GM19455 (cell line): ENCODE data around the gene LZTR1.

Source experiments
- ATAC-seq: cut with Tn5 transposase; IDR thresholded peaks from one replicate; pipeline ENCODE4 v1.9.1; 2021; ENCODE audit not compliant: unreplicated experiment

Gene LZTR1

DNA sequence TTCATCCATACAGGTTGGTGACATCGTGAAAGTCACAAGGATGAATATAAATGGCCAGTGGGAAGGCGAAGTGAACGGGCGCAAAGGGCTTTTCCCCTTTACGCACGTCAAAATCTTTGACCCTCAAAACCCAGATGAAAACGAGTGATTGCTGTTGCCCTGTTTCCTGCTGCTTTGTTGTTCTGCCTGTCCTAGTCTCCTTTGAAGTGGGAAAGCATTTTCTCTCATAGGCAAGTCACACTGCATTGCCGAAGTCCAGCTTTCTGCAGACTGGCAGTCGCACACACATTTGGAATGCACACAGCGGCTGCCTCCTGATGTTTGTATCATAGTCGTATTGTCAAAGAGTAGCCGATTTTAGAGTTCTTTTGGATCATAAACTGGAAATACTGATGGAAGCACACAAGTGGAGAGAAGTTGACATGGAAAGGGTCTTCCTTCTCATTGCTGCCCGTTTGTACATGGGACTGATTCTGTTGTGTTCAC is 32.4 kb upstream of the LZTR1 start:
- no peak for ATAC-seq

DNA sequence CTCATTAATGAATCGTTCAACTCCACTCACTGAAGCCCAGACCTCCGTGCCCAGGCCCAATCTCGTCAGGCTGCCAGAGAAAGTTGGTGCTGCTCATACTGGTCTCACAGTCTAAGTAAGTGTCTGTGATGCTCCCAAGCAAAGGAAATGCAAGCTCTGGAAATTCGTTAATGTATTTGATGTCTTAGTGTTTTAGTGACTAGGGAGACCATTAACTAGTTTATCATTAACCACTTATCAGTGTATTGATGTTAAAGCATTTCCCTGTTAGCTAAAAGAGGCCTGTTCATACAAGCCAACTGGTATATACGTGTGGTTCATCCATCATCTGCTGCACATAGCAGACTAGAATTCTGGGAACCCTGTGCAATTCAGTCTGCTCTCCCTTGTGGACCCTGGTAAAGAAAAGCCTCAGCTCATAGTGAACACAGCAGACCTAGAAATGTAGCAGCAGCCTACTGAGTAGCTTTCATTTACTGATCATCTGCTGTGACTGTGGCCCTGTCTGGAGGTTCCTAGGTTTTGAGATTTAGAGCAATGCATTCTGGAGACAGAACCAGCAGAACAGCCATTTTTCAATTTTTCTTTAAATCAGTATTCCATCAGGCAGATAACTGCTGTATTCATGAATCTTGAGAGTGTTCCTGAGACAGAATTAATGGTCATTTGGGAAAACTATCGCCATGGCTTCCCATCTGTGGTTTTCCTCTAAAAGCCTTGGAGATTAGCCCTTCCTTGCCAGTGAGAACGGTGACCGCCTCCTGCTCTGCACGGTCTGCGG is 30.8 kb upstream of the LZTR1 start:
- ATAC-seq, result no peak

DNA sequence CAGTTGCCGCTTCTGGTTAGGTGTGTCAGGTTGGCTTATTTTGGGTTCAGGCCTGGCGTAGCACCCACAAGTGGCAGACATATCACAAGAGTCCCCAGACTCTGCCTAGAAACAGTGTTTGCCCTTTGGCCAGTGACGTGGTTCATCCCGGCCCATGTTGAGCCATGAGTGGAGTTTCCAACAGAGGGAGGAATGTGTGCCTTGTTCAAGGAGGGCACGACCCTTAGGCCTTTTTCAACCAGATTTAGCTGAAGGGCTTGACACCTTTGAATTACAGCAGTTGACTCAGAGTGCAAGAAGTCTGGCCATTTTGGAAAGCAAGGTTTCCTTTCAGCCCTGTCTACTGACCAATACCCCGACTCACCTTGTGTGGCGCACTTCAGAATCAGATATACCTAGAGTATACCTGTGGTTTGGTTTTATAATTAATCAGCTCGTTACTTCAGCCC is 30.1 kb upstream of the LZTR1 start:
- no peak for ATAC-seq

DNA sequence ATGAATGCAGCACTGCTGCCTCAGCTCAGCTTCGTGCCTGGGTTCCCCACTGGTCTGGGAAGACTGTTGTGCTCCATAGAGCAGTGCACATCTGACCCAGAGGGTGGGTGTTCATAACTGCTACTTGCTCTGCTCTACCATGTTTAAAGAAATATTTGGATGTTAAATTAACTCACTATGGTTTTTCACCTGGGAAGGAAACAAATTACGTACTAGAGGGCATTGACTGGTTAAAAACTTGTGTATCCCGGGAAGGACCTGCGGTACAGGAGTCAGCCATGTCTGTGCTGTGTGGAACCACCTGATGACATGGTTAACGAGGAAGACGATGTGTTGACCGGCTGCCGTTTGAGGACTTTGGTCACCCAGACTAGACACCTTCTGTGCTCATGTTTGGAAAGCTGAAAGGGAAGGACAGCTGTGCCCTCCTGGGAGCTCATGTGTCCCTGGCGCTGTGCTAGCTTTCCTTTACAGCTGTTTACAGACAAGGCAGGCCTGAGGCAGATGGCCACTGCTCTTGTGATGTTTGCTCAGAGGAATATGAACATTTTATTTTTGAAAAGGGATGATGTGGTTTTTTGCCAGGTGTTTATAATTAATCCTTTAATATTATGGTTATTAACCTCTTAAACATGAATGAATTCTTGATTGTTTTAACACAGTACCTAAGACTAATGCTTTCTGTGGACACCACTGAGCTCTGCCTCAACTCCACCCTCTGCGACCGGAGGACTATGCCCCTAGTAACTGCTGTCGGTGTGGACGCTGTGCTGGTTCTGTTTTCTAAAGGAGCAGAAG is 29.4 kb upstream of the LZTR1 start:
- no peak for ATAC-seq

DNA sequence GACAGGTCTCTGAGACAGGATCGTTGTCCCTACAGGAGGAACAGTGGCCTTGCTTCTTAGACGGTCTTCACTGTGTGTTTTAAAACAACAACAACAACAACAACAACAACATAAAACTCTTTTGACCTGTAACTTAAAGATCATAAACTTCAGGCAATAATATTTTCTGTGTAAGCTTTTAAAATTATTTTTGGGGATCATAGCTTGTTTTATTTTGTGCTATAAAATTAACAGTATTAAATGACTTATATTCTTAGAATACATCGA is 28.8 kb upstream of the LZTR1 start:
- no peak for ATAC-seq

DNA sequence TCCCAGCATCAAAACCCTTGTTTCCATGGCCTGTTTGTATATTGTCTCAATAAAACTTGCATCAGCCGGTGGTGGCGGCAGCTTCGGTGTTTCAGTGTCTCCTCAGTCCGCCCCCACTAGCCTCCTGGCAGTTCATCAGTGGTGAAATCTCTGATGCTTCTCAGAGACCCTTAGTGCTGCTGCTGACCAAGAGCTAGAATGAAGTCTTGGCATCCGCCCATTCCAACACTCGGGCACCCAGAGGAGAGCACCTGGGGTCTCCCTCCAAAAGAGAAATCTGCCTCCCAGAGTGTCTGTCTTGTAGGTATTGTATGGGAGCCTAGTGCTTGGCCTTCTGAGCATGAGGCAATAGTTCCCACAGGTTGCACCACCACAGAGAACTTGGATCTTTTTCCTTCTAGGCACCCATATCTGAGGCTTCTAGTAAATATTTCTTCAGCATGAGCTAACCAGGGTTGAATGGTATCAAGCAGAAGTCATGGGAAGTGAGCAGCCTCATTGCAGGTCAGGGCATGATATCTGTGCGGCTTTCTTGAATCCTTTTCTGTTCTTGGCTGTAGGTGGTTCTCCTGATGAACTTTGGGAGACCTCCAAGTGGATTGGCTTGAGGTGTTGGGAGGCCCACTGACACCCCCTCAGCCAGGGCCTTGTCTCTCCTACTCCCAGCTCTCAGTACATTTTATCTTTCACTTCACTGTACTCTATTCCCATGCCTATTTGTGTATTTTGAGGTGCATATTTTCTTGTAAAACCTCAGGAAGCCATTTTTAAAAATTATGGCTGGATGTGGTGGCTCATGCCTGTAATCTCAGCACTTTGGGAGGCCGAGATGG is 28.2 kb upstream of the LZTR1 start:
- ATAC-seq, result no peak

DNA sequence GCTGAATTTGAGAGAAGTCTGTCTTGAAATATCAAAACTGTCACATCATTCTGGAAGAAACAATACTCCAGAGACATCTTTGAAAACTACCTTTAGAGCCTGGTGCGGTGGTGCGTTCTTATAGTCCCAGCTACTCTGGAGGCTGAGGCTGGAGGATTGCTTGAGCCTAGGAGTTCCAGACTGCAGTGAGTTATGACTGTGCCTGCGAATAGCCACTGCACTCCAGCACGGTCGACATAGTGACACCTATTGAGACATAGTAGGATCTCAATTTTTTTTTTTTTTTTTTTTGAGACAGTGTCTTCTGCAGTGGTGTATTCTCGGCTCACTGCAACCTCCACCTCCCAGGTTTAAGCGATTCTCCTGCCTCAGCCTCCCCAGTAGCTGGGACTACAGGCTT is 26.5 kb upstream of the LZTR1 start:
- ATAC-seq, result no peak

DNA sequence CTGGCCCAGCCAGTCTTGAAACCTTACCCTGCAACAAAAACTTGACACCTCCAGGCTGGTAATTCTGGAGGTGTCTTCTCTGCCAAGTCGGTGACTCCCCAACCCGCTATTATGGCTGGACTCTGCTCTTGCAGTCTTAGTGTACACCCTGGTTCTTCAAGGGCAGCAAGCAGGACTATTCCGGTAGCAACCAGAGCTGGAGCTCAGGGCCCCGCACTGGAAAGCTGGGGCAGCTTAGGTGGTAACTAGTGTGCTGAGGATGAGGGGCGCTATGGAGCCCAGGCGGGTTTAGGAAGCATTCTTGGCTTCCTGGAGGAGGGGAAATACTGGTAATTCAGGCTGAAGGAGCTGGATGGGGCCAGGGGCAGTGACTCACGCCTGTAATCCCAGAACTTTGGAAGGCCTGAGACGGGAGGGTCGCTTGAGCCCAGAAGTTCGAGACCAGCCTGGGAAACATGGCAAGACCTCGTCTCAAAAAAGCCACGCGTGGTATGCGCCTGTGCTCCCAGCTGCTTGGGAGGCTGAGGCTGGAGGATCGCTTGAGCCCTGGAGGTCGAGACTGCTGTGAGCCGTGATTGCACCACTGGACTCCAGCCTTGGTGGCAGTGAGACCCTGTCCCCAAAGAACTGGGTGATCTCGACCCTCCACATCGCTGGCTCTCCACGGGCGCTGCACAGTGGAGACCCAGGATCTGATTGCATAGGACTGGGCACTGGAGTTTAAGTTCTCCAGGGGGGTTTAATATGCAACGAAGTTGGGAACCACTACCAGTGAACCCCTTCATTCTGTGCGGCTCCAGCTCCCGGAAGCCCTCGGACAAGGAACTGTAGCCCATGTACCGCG is 25.6 kb upstream of the LZTR1 start:
- no peak for ATAC-seq

DNA sequence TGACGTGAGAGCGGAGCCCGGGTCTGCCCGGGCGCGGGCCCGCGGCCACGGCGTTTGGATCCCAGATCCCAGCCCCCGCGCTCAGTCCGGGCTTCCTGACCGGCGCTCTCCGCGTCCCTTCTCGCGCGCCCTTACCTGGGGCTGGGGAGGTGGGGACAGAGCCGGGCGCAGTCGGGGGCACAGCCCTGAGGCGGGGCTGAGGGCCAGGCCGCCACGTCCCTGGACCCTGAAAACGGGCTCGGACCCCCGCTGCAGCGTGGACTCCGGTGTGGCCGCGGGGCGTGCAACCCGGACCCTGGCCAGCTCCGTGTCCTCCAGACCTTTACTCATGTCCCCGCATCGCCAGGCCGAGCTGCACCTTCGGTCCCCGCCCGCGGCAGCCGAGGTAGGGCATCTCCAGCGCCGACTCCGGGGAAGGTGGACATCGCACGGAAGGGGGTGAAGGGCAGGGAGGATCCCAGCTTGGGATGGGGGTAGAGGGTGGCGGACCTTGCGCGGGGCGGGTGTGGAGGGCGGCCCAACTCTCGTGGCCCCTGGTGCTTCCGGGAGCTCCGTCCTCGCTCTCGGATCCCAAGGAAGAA is 24.9 kb upstream of the LZTR1 start:
- no peak for ATAC-seq

DNA sequence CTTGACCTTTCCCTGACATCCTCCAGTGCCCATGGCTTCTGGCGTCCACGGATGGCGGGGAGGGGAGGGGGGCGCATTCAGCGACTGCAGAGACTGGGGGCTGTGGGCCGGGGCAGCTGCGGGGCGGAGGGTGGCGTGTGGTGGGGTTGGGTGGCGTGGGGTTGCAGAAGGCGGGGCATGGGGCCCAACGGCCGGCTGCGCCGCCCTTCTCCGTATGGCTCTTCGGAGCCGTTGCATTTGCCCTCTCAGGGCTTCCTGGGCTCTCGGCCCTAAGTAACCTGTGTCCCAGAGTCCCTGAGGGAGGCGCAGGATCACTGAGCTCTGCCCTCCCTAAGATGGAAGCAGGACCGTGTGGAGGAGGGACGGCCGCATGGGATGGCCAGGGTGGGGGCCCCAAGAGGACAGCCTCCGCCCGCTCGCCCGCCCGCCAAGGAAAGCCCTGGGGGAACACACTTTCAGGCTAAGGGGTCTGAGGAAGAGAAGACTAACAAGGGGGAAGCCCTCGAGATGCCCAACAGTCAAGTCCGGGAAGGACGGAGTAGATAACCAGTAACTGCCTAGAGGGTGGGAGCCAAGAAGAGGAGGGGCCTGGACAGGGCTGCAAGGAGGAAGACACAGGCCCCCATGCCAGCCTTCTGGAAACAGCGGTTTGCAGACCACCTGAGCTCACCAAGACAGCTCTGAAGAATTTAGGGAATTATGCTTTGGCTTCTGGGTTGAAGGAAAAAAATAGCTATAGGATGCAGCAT is 24.2 kb upstream of the LZTR1 start:
- ATAC-seq, result no peak

DNA sequence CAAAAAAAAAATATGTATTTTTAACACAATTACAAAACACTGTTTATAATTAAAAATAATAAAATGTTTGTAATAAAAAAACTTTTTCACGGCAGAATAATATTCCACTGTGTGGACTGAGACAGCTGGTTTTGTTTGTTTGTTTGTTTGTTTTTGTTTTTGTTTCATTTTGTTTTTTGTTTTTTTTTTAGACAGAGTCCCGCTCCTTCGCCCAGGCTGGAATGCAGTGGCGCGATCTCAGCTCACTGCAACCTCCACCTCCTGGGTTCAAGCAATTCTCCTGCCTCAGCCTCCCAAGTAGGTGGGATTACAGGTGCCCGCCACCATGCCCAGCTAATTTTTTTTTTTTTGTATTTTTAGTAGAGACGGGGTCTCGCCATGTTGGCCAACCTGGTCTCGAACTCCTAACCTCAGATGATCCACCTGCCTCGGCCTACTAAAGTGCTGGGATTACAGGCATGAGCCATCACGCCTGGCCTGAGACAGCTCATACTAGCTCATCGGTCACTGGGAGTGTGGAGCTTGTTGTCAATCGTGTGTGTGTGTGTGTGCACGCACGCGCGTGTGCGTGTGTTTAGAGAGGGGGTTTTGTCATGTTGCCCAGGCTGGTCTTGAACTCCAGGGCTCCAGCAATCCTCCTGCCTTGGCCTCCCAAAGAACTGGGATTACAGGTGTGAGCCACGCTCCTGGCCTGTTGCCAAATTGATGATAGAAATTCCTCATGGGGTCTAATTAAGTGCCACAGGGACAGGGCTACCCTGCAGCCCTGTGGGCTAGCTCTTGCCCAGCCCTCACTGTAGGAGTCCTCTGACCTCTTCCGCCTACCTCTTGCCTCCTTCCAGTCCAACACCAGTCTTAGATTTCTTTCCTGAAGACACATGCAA is 22.3 kb upstream of the LZTR1 start:
- ATAC-seq, result no peak

DNA sequence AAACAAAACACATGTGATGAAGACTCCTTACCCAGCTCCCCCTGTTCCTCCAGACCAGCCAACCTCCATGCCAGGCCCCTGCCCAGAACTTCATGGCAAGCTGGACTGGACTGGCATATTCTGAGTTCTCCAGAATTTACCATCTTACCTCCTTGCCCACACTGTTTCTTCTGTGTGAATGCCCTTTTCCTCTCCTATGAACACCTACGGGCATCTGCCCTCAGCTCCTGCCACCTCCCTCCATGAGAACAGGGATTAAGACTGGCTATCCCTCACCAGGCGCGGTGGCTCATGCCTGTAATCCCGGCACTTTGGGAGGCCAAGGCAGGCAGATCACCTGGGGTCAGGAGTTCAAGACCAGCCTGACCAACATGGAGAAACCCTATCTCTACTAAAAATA is 21.5 kb upstream of the LZTR1 start:
- ATAC-seq, result no peak

DNA sequence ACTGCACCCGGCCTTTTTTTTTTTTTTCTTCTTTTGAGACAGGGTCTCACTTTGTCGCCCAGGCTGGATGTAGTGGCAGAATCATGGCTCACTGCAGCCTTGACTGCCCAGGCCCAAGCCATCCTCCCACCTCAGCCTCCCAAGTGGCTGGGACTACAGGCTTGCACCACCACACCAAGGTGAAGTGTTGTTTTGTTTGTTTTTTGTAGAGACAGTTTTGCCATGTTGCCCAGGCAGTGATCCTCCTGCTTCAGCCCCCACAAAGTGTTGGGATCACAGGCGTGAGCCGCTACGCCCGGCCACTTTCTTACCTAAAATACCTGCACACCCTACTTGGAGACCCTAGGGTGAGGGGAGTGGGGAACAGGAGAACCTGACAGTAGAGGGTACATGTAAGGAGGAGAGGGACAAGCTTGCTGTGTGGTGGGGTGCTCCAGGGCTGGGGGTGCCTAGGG is 19.6 kb upstream of the LZTR1 start:
- no peak for ATAC-seq

DNA sequence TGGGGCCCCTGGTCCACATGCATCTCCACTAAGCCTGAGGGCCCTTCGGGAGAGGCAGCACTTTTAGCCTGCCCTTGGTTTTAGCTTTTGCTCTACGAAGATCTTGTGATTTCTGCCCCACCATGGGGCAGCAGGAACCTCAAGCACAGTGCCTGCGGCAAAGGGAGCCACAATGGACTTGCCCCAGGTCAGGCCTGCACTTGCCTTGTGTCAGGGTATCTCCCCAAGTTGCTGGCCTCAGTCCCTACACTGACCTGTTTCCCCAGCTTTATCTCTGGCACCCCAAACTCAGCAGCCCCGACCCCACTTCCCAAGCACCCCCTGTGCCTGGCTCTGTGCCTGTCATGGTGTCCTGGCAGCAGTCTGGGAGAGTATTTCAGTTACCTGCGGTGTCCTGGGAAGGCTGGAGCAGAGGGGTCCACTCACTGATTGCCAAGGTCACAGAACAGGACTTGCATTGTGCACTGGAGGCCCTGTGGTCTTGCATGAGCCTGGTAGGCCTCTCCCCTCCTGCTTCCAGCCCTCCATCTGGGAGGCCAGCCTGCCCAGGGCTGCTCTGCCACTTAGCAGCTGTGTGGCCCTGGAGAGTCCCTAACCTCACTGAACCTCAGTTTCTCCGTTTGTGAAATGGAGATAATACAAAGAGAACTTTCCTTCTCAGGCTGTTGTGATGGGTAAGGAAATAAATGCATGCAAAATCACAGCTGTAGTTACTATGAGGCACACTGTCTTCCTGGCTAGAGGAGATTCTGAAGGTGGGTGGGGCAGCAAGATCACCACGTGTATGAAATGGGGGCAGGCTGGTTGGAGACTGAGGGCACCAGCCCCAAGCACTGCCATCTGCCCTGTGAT is 18.7 kb upstream of the LZTR1 start:
- no peak for ATAC-seq

DNA sequence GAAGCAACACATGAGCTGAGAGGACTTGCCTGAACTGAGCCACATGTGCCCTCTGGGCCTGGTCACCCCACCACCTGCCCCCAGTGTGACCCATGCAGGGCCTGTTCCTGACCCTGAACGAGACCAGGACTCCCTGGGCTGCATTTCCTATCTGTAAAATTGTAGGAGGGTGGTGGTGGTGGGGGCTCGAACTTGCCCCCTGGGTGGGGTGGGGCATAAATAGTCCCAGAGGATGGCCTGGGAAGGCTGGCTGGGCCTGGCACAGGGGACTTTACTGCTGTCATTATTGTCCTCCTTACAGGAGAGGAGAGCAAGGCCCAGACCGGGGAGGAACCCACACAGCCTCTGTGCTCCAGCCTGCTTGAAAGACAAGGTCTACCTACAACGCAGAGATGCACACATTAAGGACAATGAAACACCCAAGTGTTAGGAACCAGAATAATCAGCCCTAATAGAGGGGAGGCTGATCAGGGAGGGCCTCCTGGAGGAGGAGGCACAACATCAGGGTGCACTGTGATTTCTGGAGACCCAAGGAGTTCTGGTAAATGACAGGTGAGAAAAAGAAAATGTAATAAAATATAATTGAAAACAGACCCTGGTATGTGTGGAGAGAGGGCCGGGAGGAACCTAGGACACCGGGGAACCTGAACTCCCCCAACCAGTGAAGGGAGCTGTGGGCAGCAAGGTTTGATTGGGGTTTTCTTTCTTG is 17.9 kb upstream of the LZTR1 start:
- ATAC-seq, result no peak

DNA sequence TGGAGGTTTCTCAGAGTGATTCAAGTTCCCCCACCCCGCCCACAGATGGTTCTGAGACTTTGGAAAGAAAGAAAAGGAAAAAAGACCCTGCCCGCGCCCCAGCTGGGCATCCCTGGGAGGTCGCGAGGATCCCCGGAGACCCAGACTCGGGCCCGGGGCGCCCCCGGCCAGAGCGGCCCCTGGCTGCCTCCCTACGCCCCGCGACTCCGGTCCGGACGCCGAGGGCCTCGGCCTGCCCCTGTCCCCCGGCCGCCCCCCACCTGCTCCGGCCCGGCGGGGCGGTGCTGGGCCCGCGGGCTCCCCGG is 17.3 kb upstream of the LZTR1 start:
- no peak for ATAC-seq
